ENCODE data around the gene TUT7. TPM values are rescaled to one million over a fixed set of nuclear protein-coding genes. Genes with fewer than 3 reads are reported as not detected.

The TUT7 gene
- polyA plus RNA-seq, 1 donor from 2014 or later = 21.0 TPM

DNA sequence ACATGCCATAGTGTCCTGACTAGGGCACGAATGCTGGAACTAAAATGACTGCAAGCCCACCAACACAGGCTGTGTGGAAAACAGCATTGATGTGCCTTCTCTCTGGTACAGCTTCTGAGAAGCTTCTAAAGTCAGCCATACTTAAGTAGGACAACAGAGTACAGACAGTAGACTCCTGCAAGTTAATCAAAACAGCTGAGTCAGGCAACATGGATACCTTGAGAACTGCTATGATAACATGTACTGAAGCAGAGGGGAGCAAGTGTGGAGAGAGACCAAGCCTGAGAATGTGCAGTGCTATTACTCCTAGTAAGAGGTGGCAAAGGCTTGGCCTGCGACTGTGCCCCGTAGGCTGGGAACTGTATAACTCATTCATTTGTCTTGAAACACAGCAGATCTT is 74.4 kb downstream of the TUT7 start:
- peak overlapping the region; percentile 37 for H3K4me3 ChIP-seq (ENCODE audit: low read length)

DNA sequence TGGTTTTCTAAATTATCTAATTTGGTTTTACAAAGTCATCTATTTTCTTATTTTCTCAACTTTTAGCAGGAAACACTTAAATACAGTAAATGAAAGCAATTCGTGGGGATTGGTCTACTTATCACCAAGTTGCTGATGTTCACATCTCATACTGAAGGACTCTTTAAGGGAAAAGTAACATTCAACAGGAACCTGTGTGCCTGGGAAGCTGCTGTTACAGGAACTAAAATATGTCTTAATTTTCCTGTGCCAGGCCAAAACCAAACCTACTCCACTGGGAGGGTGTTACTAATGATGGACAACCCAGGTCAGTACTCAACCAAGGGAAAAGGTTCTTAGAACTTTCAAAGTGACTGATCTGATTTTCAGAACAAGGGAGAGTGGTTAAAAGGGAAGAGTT is 77.1 kb downstream of the TUT7 start:
- H3K4me2 ChIP-seq (ENCODE audit: low read length) = no peak overlapping the region
- H3K79me2 ChIP-seq (replicated peaks; ENCODE audit: insufficient read depth, low read length) = peaks cover 63% of the 10 kb centered on the region
- TF ChIP-seq EP300 (conservative IDR thresholded peaks at IDR 0.05; ENCODE audit: poor library complexity, severe bottlenecking) (no peak), TAF1 (IDR thresholded peaks at IDR 0.05; ENCODE audit: low read depth) (no peak), POLR2AphosphoS5 (IDR thresholded peaks at IDR 0.05) (no peak), SMC3 (conservative IDR thresholded peaks at IDR 0.05; ENCODE audit: poor library complexity) (no peak), MXI1 (conservative IDR thresholded peaks at IDR 0.05; ENCODE audit: poor library complexity, severe bottlenecking) (no peak), EZH2 (IDR thresholded peaks at IDR 0.05; ENCODE audit: borderline replicate concordance, insufficient read depth, low read length, poor library complexity, severe bottlenecking) (no peak)
- TF ChIP-seq, protein P1, sequence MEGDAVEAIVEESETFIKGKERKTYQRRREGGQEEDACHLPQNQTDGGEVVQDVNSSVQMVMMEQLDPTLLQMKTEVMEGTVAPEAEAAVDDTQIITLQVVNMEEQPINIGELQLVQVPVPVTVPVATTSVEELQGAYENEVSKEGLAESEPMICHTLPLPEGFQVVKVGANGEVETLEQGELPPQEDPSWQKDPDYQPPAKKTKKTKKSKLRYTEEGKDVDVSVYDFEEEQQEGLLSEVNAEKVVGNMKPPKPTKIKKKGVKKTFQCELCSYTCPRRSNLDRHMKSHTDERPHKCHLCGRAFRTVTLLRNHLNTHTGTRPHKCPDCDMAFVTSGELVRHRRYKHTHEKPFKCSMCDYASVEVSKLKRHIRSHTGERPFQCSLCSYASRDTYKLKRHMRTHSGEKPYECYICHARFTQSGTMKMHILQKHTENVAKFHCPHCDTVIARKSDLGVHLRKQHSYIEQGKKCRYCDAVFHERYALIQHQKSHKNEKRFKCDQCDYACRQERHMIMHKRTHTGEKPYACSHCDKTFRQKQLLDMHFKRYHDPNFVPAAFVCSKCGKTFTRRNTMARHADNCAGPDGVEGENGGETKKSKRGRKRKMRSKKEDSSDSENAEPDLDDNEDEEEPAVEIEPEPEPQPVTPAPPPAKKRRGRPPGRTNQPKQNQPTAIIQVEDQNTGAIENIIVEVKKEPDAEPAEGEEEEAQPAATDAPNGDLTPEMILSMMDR (IDR thresholded peaks at IDR 0.05; ENCODE audit: poor library complexity, severe bottlenecking) = no peak
- TF ChIP-seq, protein P2, sequence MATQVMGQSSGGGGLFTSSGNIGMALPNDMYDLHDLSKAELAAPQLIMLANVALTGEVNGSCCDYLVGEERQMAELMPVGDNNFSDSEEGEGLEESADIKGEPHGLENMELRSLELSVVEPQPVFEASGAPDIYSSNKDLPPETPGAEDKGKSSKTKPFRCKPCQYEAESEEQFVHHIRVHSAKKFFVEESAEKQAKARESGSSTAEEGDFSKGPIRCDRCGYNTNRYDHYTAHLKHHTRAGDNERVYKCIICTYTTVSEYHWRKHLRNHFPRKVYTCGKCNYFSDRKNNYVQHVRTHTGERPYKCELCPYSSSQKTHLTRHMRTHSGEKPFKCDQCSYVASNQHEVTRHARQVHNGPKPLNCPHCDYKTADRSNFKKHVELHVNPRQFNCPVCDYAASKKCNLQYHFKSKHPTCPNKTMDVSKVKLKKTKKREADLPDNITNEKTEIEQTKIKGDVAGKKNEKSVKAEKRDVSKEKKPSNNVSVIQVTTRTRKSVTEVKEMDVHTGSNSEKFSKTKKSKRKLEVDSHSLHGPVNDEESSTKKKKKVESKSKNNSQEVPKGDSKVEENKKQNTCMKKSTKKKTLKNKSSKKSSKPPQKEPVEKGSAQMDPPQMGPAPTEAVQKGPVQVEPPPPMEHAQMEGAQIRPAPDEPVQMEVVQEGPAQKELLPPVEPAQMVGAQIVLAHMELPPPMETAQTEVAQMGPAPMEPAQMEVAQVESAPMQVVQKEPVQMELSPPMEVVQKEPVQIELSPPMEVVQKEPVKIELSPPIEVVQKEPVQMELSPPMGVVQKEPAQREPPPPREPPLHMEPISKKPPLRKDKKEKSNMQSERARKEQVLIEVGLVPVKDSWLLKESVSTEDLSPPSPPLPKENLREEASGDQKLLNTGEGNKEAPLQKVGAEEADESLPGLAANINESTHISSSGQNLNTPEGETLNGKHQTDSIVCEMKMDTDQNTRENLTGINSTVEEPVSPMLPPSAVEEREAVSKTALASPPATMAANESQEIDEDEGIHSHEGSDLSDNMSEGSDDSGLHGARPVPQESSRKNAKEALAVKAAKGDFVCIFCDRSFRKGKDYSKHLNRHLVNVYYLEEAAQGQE (IDR thresholded peaks at IDR 0.05; ENCODE audit: borderline replicate concordance) = no peak
- no peak overlapping the region for H3K9ac ChIP-seq (ENCODE audit: low read length)
- peaks cover 11% of the 10 kb centered on the region for H3K36me3 ChIP-seq (ENCODE audit: insufficient read depth, low read length)
- no peaks in the 10 kb centered on the region for H4K20me1 ChIP-seq (ENCODE audit: insufficient read depth)
- H2AFZ ChIP-seq (ENCODE audit: low read depth, low read length) = no peak overlapping the region
- H3K4me3 ChIP-seq (ENCODE audit: low read length) = no peak overlapping the region
- H3K9me3 ChIP-seq (ENCODE audit: low read length) = no peaks in the 10 kb centered on the region
- no peaks in the 10 kb centered on the region for H3K9me2 ChIP-seq (ENCODE audit: insufficient read depth, low read length)
- no peak overlapping the region for H3K27ac ChIP-seq (ENCODE audit: low read length)
- H3K27me3 ChIP-seq (ENCODE audit: insufficient read depth, low read depth, low read length) = no peaks in the 10 kb centered on the region
- no peaks in the 10 kb centered on the region for H3F3A ChIP-seq (ENCODE audit: insufficient read depth, low read length, poor library complexity, severe bottlenecking)

More for the DNA sequence above, 74.4 kb downstream of the TUT7 start:
- TF ChIP-seq, protein P2 (IDR thresholded peaks at IDR 0.05; ENCODE audit: borderline replicate concordance) = no peak
- TF ChIP-seq RAD21 (conservative IDR thresholded peaks at IDR 0.05) (no peak), MXI1 (conservative IDR thresholded peaks at IDR 0.05; ENCODE audit: poor library complexity, severe bottlenecking) (no peak), EP300 (conservative IDR thresholded peaks at IDR 0.05; ENCODE audit: poor library complexity, severe bottlenecking) (no peak), POLR2AphosphoS5 (IDR thresholded peaks at IDR 0.05) (no peak), TAF1 (IDR thresholded peaks at IDR 0.05; ENCODE audit: low read depth) (no peak), SMC3 (conservative IDR thresholded peaks at IDR 0.05; ENCODE audit: poor library complexity) (no peak), EZH2 (IDR thresholded peaks at IDR 0.05; ENCODE audit: borderline replicate concordance, insufficient read depth, low read length, poor library complexity, severe bottlenecking) (no peak)
- TF ChIP-seq, protein P1 (IDR thresholded peaks at IDR 0.05; ENCODE audit: poor library complexity, severe bottlenecking) = no peak
- Histone ChIP-seq H3K4me2 (ENCODE audit: low read length) (no peak overlapping the region), H4K20me1 (ENCODE audit: insufficient read depth) (no peaks in the 10 kb centered on the region), H3F3A (ENCODE audit: insufficient read depth, low read length, poor library complexity, severe bottlenecking) (no peaks in the 10 kb centered on the region), H3K27me3 (ENCODE audit: insufficient read depth, low read depth, low read length) (no peaks in the 10 kb centered on the region), H3K9ac (ENCODE audit: low read length) (no peak overlapping the region), H3K9me2 (ENCODE audit: insufficient read depth, low read length) (no peaks in the 10 kb centered on the region), H3K9me3 (ENCODE audit: low read length) (no peaks in the 10 kb centered on the region), H3K36me3 (ENCODE audit: insufficient read depth, low read length) (no peaks in the 10 kb centered on the region), H3K27ac (ENCODE audit: low read length) (no peak overlapping the region), H2AFZ (ENCODE audit: low read depth, low read length) (no peak overlapping the region), H3K79me2 (replicated peaks; ENCODE audit: insufficient read depth, low read length) (peaks cover 63% of the 10 kb centered on the region)
